ENCODE measurements around the gene TTLL10. TPM values are rescaled to one million over a fixed set of nuclear protein-coding genes. Genes with fewer than 3 reads are reported as not detected.

The TTLL10 gene
- total RNA-seq, 1 donor from 2014 or later, result not detected

DNA sequence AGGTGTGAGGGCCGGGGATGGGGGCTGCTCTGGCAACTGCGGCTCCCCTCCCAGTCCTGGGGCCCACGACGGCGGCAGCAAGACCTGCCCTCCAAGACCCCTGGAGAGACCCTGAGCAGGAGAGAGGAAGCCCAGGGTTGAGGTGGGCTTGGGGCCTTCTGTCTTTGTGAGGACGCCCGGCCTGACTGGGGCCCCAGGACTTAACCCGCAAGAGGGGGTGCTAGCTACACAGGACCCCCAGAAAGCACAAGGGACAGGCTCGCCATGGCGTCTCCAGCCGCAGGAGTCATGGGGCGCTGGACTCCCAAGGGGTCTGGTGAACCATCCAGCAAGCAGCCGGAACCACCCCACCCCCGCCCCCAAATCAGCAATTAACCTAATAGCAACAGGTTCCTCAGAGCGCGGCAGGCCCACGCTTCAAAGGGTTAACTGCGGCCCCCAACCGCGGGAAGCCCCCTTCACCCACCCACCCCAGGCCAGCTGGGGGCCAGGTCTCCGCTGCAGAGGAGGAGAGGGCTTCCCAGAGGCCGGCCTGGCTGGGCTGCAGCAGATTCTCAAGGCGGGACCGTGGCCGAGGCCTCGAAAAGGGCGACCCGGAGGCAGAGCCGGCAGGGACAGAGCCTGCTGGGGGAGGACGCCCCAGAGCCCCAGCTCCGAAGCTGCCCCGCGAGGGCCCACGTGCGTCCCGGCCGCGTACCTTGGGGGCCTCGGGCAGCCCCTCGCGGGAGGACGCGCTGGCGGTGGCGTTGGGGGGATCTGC lies 72.3 kb downstream of the TTLL10 start:
- DNase-seq (ENCODE audit: low read depth, low spot score), result no peak

DNA sequence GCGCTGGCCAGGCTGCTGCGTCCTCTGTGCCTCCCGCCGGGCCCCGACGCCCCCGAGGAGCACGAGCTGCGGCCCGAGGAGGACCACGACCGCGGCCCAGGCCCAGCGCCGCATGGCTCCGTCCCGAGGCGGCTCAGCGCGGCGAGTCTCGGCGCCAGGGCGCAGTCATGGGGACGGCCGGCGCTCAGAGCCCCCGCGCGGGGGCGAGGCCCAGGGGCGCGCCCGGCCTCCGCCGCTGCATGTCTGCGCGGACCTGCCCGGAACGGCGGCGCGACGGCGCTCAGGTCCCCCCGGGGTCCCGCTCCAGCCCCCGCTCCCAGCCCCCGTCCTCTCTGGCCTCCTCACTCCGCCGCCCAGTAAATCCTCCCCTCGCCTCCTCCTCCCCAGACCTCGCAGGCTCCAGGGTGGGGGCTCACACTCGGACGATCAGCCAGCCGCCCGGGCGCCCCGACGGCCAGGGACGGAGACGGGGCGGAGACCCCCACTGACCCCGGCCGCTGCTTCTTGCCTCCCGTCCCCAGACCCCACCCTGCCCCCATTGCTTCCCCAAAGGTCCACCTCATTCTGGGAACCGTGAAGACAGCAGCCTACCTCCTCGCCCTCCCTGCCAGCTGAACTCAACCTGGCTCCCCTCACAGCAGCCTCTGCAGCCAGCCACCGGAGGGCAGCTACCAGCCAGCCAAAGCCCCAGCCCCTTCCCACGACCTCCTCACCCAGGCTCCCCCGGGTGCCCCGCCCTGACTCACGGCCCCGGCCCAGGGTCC lies 73.1 kb downstream of the TTLL10 start, which contains the start of gene C1QTNF12:
C1QTNF12 (minus strand) TSS at position 146 of the 764 bp plus-strand sequence; CDS start at position 114, 32 bp downstream.
- DNase-seq (ENCODE audit: low read depth, low spot score), result no peak

DNA sequence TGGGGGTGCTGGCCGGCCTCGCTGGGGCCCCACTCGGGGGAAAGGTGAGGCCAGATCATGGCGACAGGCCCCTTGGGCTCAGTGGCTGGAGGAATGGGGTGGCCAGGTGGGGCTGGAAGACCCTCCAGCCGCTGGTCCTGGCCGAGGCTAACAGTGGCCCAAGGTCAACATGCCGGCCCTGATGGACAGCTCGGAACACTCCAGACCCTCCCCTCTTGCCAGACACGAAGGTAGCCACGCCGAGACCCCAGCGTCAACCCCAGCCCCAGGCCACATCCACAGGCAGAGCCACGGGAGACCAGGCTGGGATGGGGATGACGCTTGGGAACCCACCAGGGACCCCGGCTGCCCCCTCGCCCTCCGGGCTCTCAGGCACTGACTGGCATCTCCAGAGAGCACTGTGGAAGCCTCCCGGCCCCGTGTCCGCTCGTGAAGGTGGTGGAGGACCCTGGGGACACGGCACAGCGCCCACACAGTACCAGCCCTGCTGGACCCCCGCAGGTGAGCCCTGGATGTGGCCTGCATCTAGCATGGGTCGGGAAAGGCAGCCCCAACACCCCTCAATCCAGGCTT lies 73.7 kb downstream of the TTLL10 start:
- no peak for DNase-seq (ENCODE audit: low read depth, low spot score)

Other genes starting within 250 kb of the TTLL10 start
- gene SAMD11, start 250.0 kb upstream of the TTLL10 start, total RNA-seq, result 0.07 and 0.14 TPM in 2 replicates
- gene NOC2L, start 214.6 kb upstream of the TTLL10 start, total RNA-seq, result 121 and 152 TPM in 2 replicates
- 6.9 and 7.8 TPM in 2 replicates for gene KLHL17, start 213.3 kb upstream of the TTLL10 start, total RNA-seq
- 0.32 and 0.46 TPM in 2 replicates for gene PLEKHN1, start 207.4 kb upstream of the TTLL10 start, total RNA-seq
- not detected in 2 replicates for gene PERM1, start 191.8 kb upstream of the TTLL10 start, total RNA-seq
- gene HES4, start 173.8 kb upstream of the TTLL10 start, total RNA-seq, result 9.1 and 17.8 TPM in 2 replicates
- gene ISG15, start 160.4 kb upstream of the TTLL10 start, total RNA-seq, result 96.4 and 121 TPM in 2 replicates
- gene AGRN, start 153.8 kb upstream of the TTLL10 start, total RNA-seq, result 48.4 and 88.2 TPM in 2 replicates
- gene RNF223, start 99.6 kb upstream of the TTLL10 start, total RNA-seq, result not detected in 2 replicates
- gene C1orf159, start 57.8 kb upstream of the TTLL10 start, total RNA-seq, result 6.1 and 6.7 TPM in 2 replicates
- gene TNFRSF18, start 32.7 kb downstream of the TTLL10 start, total RNA-seq, result 0.18 TPM in 1 of 2 replicates, not detected in the other
- gene TNFRSF4, start 40.3 kb downstream of the TTLL10 start, total RNA-seq, result 0.79 and 1.2 TPM in 2 replicates
- gene SDF4, start 58.1 kb downstream of the TTLL10 start, total RNA-seq, result 116 TPM in 2 replicates
- 28.9 and 31.5 TPM in 2 replicates for gene B3GALT6, start 58.4 kb downstream of the TTLL10 start, total RNA-seq
- 0.33 TPM in 1 of 2 replicates, not detected in the other for gene C1QTNF12, start 72.8 kb downstream of the TTLL10 start, total RNA-seq
- 47.9 and 63.2 TPM in 2 replicates for gene UBE2J2, start 100.0 kb downstream of the TTLL10 start, total RNA-seq
- 0.33 and 0.46 TPM in 2 replicates for gene SCNN1D, start 106.6 kb downstream of the TTLL10 start, total RNA-seq
- 16.2 and 17.4 TPM in 2 replicates for gene ACAP3, start 134.1 kb downstream of the TTLL10 start, total RNA-seq
- gene PUSL1, start 134.7 kb downstream of the TTLL10 start, total RNA-seq, result 18.1 and 19.9 TPM in 2 replicates
- gene INTS11, start 150.8 kb downstream of the TTLL10 start, total RNA-seq, result 72.4 and 76.0 TPM in 2 replicates
- 12.3 and 14.0 TPM in 2 replicates for gene CPTP, start 150.9 kb downstream of the TTLL10 start, total RNA-seq
- 0.13 and 0.25 TPM in 2 replicates for gene TAS1R3, start 157.4 kb downstream of the TTLL10 start, total RNA-seq
- gene DVL1, start 175.5 kb downstream of the TTLL10 start, total RNA-seq, result 57.5 and 60.5 TPM in 2 replicates
- gene MXRA8, start 184.7 kb downstream of the TTLL10 start, total RNA-seq, result 0.99 and 2.2 TPM in 2 replicates
- gene AURKAIP1, start 201.3 kb downstream of the TTLL10 start, total RNA-seq, result 115 and 129 TPM in 2 replicates
- 96.5 and 105 TPM in 2 replicates for gene CCNL2, start 225.5 kb downstream of the TTLL10 start, total RNA-seq
- 116 and 132 TPM in 2 replicates for gene MRPL20, start 233.4 kb downstream of the TTLL10 start, total RNA-seq
- 0.07 and 0.14 TPM in 2 replicates for gene ANKRD65, start 247.4 kb downstream of the TTLL10 start, total RNA-seq